ENCODE measurements around the gene MICAL2.

The MICAL2 gene

DNA sequence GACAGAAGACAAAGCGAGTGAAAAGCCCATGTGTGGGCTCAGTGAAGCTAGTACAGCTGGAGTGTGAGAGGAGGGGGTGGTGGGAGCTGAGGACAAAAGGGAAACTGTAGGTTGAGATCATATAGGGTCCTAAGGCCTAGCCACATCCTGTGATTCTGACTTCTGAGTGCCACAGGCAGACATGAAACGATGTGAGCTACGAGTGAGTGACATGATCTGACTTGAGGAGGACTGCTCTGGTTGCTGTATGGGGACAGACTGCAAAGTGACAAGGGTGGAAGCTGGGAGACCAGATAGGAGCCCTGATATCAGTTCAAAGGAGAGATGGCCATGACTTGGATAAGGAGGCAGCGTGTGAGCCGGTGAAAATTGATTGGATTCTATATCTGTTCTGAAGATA, 85.4 kb downstream of the MICAL2 start:
- TF ChIP-seq, protein P1, sequence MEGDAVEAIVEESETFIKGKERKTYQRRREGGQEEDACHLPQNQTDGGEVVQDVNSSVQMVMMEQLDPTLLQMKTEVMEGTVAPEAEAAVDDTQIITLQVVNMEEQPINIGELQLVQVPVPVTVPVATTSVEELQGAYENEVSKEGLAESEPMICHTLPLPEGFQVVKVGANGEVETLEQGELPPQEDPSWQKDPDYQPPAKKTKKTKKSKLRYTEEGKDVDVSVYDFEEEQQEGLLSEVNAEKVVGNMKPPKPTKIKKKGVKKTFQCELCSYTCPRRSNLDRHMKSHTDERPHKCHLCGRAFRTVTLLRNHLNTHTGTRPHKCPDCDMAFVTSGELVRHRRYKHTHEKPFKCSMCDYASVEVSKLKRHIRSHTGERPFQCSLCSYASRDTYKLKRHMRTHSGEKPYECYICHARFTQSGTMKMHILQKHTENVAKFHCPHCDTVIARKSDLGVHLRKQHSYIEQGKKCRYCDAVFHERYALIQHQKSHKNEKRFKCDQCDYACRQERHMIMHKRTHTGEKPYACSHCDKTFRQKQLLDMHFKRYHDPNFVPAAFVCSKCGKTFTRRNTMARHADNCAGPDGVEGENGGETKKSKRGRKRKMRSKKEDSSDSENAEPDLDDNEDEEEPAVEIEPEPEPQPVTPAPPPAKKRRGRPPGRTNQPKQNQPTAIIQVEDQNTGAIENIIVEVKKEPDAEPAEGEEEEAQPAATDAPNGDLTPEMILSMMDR (conservative IDR thresholded peaks at IDR 0.05; ENCODE audit: low read depth, low read length): no peak
- DNase-seq (ENCODE audit: low read depth): no peak
- H3K4me3 ChIP-seq (ENCODE audit: low read length): no peak overlapping the region

DNA sequence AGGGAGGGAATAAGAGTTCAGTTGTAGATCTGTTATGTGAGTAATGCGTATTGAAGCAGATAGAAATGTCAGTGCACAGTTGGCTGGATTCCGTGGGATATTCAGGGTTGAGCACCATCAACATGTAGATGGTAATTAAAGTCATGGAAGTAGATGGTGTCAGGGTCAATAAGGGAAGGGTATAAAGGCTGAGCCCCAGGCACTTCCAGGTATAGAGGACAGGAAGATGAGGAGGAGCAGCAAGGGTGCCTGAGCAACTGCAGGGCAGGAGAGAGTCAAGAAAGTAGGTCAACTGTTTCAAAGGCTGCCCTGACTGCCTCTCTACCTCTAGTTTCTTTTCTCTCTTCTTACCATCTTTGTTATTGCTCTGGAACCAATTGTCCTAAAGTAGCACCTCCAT, 85.9 kb downstream of the MICAL2 start:
- TF ChIP-seq, protein P1 (conservative IDR thresholded peaks at IDR 0.05; ENCODE audit: low read depth, low read length): no peak
- H3K4me3 ChIP-seq (ENCODE audit: low read length): no peak overlapping the region
- no peak for DNase-seq (ENCODE audit: low read depth)

DNA sequence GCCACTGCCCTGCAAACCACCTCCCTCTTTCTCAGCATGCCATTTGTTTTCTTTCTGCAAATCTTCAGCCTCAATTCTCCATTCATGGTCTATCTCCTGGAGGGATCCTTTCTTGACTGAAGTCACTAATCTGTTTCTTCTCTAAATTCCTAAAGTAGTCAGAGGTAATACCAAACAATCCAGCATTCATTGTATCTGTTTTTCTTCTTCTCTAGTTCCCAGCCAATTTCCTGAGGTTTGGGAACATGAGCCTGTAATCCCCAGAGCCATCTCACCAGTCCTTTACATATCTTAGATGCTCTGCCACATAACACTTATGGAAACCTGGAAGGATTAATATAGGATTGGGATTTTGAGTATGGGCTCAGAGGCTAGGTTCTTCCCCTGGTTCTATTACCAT, 86.5 kb downstream of the MICAL2 start:
- H3K4me3 ChIP-seq (ENCODE audit: low read length): no peak overlapping the region
- TF ChIP-seq, protein P1 (conservative IDR thresholded peaks at IDR 0.05; ENCODE audit: low read depth, low read length): no peak
- DNase-seq (ENCODE audit: low read depth): no peak

DNA sequence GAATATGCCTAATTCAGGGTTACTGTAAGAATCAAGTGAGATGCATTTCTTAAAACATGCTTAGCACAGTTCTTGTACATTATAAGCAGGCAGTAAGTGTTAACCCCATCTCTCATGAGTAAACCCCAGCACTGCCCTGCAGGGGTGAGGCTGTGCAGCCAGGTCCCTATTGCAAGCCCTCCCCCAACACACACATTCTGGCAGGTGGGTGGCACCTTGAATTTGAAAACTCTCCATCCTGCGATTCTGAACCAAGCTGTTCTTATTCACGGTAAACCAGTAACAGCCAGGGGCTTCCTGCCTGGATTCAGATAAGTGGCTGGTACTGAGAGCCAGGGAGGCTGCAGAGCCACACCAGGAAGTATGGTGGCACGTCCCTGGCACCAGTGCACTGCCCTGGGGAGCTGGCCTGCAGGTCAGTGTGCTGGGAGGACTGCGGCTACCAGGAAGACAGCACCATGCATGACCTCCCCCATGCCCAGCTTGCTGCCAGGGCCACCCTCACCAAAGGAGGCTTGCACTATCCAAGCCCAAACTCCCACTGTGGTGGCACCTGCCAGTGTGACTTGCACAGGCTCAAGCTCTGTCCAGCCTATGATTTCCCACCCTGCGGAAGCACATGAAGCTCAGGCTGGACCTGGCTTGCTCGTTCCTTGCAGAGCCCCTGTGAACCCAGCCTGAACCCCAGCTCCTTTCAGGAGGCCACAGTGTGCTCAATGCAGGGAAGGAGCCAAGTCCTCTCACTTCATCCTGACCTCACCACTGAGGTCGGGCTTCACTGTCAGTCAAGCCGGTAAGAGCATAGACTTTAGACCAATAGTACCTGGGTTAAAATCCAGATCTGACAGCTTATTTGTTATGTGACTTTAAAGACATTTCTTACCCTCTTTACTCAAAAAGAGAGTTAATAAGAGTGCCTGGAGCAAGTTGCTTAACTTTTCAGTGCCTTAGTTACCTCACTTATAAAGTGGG, 88.1 kb downstream of the MICAL2 start:
- DNase-seq (ENCODE audit: low read depth): no peak
- TF ChIP-seq, protein P1 (conservative IDR thresholded peaks at IDR 0.05; ENCODE audit: low read depth, low read length): no peak
- H3K4me3 ChIP-seq (ENCODE audit: low read length): no peak overlapping the region

DNA sequence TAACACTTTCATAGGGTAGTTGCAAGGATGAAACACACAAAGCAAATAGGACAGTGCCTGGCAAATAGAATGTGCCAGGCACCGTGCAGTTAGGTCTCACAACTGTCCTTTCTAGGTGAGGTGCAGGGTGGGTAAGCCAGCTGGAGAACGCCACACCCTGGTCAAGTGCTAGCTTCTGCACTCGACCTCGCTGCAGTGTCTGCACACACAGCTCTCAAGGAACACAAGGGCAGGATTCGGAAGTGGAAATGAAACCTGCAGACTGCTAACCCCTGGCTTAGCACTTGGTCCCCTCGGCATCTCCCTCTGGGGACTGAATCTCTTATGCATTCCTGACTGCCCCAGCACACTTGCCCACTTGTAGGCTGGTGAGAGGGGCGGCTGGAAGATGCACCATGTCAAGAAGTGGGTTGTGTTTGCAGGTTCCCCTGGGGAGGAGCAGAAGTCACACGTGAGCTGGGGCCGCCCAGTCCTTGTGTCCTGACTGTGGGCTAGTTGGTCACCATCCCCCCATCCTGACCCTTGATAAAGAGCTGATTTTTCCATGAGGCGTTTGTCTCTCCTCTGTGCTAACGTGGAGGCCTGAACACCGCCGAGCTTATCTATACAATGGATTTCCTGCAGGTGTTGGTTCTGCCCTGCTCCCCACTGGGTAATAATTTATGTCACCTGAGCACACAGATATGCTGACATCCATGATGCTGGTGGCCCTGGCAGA, 89.0 kb downstream of the MICAL2 start:
- no peak for DNase-seq (ENCODE audit: low read depth)
- TF ChIP-seq, protein P1 (conservative IDR thresholded peaks at IDR 0.05; ENCODE audit: low read depth, low read length): no peak
- H3K4me3 ChIP-seq (ENCODE audit: low read length): no peak overlapping the region

DNA sequence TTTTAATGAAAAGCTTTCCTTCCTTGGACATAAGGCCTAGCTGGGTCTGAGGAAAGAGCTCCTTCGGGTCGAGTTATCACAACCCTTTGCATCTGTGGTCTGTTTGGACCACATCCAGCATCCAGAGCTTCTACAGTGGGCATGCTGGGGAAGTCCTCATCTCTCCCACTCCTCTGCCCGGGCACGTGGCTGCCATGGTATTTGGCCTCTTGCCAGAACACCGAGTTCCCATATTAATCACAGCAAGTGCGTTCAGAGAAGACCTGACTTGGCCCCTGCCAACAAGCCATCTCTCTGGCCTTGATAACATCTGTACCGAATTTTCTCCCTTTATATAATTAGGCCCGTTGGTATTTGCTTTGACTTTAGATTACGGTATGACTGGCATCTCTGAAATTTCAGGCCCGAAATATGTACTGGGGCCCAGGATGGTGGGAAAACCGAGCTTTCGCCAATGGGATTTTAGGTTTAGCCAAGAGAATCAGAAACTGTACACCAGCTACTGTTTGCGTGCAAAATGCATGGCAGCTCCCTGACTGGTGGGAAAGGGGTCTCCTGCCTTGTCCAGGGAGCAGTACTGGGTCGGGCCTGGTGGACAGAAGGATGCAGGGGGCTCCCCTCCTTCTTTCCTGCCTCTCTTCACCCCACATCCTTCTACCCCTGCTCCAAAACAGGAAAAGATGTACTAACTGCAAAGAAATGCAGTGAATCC, 90.0 kb downstream of the MICAL2 start:
- no peak overlapping the region for H3K4me3 ChIP-seq (ENCODE audit: low read length)
- TF ChIP-seq, protein P1 (conservative IDR thresholded peaks at IDR 0.05; ENCODE audit: low read depth, low read length): no peak
- DNase-seq (ENCODE audit: low read depth): peak; percentile 91

Data from retinal pigment epithelial cell (primary cell).